HK-2 (cell line): Measurements from ENCODE around the gene C16orf96.

Source experiments
- DNase-seq: peaks from one replicate; pipeline ENCODE4 v3.0.0-alpha.2; 2018; ENCODE audit not compliant: unreplicated experiment

The C16orf96 gene

DNA sequence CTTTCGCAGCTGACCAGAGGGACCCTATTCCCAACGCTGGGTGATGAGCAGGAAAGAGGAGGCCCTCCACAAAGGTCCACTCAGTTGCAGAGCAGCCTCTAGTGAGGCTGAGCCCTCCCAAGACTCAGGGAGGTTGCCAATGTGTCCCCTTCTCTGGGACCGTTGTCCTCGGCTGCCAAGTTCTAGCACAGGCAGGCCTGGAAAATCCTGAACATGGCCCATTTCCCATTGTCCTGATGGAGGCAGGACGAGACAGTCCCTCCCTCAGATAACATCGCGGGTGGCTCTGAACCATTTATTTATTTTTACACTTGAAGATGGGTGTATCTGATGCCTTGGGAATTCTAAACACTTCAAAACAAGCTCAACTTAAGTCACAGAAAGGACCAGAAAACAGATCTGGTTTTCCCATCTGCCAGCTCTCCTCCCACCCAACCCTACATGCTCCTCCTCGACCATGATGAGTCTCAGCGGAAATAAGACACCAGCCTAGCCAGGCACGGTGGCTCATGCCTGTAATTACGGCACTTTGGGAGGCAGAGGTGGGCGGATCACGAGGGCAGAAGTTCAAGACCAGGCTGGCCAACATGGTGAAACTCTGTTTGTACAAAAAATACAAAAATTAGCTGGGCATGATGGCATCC lies 30.4 kb upstream of the C16orf96 start:
- DNase-seq, result no peak

DNA sequence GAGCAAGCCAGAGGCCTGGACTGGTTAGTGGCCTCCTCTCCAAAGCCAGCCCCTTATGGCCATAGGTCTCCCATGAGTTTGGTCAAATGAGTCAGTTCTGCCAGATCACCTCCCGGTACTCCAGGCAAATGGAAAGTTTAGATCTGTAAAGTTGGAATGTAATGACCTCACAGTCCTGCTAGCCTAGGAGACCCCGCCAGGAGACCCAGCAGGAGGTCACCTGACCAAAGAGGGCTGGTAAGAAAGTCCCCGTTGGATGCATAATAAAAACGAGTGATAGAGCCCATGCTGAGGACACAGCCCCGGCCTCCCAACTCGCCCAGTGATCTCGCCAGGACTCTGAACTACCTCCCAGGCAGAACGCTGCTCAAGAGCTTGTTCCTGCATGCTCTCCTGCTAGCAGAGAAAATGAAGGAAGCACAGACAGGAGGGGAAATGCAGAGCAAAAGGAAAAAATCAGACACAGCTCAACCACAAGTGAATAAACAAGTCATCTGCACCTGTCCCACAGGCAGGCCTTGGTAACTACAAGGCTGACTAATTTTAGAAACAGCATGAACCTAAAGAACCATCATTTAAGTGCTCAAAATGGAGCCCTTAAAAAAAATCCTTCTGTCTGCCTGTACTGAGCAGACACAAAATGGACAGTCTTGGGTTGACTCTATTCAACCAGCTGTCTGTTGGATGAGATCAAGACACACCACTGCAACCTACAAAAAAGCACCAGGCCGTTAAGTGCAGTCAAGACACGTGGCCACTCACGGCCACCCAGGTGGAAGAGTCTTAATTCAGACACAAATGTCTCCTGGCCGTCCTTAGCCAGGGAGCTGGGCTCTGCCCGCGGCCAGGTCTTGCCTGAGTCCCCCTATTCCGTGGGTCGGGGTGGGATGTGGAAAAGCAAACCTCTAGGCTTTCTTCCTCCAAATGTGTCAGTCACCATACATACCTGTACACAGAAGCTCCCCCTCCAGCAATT lies 26.8 kb upstream of the C16orf96 start:
- peak; percentile 20 for DNase-seq

DNA sequence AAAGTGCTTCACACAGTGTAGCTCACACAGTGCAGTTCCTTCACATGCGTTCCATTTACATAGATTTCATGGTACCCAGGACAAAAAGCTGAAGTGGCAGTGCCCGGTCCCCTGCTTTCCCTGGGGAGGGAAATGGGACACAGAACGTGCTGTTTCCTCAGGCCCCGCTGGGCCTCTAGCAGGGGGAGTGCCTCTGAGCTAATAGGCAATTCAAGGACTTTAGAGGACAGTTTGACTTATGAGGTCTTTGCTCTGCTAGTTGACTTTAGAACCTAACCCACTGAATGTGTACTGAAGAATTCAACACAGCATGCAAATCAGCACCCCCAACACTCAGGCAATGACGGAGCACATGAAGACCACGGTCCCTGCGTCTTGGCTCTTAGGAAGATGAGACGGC lies 24.3 kb upstream of the C16orf96 start:
- no peak for DNase-seq

DNA sequence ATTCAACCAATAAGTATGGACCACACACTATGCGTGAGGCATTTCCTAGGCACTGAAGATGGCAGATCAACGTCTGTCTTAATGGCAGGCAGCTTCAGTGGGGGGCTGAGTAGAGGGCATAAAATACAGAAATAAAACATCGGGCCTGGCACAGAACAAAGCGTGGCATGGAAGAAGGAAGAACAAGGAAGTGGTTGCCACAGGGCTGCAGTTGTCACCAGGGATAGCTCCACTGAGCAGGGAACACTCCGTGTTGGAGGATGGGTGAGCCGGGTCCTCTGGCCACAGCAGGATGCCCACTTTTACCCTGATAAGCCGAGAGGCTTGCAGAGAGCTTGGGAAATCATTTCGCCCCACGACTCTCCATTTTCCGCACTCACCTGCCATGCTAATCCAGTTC lies 23.9 kb upstream of the C16orf96 start:
- DNase-seq, result no peak

DNA sequence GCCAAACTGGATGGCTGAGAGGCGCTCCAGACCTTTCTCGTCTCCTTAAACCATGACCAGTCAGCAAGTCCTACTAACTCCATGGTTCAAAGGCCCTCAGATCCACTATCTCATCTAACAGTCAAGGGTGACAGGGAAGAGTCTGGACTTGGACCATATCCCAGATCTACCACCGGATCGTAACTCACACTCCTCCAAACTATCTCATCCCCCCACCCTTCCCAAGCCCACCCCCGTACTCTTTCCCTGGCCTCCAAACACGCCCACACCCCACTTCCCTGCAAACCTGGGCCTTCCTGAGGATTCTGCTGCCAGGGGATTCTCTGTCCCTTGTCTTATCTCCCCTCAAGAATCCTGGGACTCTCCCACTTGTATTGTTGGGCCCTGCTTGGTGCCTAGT lies 22.6 kb upstream of the C16orf96 start:
- DNase-seq, result no peak

DNA sequence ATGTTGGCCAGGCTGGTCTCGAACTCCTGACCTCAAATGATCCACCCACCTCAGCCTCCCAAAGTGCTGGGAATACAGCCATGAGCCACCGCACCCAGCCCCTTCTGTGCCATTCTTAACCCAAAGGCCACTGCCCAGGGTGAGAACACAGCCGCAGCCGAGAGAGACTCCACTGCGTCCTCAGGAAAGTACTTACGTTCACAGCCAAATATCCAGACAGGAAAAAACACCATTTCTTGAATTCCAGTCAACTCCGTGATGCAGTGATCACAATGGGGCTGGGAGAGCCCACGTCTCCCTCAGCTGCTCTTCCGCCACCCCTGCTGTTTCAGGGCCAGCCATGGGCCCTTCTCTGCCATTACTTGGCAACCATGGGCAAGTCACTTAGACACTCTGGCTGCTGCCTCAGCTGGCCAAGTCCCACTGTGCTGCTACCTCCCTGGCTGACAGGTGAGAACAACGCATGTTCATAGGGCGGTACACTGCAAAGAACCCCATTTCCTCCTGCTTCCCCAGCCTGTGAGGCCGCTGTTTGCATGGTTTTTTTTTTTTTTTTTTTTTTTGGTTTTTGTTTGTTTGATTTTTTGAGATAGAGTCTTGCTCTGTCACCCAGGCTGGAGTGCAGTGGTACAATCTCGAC lies 21.9 kb upstream of the C16orf96 start:
- DNase-seq, result no peak

DNA sequence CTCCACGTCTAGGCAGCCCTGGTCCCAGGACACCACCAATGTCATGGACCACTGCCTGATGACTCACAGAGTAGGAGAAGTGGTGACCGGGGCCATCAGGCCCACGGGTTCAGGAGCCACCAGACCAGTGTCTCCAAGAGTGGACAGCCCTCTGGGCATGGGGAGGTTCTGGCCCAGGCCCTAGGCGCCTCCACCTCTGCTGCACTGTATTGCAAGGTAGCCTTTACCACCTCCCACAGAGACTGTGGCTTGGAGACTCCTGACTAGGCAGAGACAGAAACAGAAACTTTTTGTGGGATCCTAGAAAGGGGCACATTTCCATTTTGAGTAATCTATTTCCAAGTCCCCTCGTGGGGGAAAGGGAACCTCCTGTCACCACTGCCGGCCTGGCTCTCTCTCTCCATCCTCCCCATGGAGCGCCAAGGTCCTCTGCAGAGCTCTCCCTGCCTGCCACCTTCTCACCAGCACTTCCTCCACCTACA lies 20.5 kb upstream of the C16orf96 start:
- DNase-seq, result no peak

DNA sequence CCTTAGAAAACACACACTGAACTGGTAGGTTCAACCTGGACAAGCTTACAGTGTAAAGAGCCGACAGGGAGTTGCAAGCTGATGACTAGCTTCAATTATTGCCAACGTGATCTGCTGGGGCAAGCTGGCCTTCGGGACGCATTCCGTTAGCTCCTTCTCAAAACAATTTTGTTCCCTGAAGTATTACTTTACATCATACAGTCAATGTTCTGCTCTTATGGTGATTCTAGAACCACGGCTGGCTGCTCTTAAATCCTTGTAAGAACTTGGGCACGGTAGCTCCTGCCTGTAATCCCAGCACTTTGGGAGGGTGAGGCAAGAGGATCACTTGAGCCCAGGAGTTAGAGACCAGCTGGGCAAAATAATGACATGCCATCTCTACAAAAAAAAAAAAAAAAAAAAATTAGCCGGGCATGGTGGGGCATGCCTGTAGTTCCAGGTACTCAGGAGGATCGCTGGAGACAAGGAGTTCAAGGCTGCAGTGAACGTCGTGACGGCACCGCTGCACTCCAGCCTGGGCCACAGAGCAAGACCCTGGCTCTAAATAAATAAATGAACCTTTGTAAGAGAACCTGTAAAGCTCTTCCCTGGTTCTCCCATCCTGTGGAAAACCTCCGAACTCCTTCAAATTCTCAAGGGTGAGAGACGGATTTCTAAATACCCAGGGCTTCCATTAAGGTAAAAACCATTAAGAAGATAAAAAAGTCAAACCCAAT lies 19.6 kb upstream of the C16orf96 start:
- DNase-seq, result no peak

DNA sequence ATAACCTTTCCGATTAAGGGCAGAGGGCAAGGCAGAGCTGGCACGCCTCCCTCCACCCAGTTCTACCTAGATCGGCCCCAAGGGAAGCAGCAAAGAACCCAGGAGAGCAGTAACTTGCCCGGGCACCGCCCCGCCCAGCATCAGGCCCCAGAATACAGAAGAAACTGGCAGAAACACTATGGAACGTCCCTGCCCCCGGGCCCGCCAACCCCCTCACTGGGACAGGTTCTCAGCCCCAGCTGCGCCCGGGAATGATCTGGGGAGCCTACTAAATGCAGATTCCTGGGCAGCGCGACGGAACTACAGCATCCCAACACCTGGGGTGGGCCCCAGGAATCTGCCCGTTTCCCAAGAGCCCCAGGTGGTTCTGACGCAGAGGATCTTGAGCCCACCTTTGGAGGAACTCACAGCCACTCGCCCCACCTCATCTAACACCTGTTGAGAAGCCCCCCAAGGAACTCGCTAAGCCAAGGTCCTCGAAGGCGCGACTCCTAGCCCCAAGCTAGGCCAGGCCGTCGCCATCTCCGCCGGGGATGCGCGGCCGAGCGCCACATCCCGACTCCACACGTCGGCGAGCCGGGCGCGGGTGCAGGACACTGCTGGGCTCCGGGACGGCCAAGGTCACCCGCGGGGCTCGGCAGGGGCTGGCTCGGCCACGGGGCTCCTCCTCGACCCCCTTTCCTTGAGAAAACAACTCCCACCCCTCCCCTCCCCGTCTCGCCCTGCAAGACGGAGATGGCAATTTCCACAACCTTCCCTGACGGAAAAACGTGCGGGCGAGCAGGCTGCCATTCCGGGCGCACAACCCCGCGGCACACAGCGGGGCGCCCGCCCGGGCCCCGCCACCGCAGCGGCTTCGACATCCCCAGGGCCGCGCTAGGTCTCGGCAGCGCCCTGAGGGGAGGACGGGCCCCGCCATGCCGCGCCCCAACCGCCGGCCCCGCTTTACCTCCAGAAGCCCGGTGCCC lies 18.5 kb upstream of the C16orf96 start:
- DNase-seq, result peak; percentile 18

DNA sequence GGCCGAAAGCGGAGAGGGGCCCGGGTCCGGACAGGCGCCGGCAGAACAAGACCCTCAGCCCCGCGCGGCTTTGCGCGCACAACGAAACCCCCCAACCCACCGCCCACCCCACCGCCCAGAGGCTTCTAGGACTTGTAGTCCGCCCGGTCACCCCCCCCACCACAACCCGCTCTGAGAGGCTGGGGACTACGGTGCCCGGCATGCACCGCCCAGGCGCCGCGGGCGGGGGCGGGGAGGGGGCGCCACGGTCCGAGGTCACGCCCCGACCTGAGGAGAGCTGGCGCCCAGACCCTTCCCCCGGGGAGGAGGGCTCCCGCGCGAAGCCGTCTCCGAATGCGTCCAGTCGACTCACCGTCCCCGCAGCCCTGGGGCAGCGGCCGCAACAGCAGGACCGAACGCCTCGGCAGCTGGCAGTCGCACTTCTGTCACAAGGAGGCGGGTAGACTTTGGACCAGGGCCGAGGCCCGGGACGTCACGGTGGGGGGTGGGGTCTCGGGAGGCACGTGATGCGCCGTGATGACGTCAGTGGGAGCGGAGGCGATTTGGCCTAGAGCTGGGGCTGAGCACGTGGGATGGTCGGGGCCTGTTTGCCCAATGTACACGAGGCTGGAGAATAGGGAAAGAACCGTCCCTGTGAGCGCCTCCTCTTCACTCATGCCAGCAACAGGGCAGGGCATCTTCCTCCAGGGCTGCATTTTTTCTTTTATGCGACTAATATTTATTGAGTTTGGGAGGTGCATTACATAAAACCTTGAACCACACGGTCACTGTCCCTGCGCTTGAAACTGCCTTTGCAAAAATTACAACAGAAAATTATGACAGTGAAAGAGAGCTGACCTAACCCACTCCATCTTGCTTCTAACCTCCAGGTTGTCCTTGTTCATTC lies 17.5 kb upstream of the C16orf96 start, which contains the start of gene CDIP1:
TSS of gene CDIP1 (minus strand) at position 424 of the 886 bp plus-strand sequence. CDS start 24,643 bp downstream, outside the sequence.
- peak; percentile 93 for DNase-seq

DNA sequence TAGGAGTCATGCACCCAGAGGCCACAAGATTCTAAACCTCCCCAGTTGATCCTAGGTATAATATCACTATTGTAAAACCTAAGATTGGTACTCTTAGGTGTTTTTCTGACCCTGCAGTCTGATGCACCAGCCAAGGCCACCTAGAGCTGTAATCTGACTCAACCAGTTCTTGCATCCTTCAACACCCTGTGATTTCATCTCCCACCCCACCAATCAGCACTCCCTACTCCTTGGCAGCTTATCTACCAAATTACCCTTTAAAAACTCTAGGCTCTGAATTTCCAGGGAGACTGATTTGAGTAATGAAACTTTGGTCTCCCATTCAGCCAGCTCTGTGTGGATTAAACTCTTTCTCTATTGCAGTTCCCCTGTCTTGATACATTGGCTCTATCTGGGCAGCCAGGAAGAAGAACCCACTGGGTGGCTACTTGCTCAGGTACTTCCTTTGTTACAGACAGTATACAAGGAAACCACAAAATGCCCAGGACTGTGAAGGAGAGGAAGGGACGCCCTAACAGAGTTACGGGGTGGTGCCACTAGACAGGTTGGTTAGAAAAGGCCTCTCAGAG lies 16.3 kb upstream of the C16orf96 start:
- no peak for DNase-seq

DNA sequence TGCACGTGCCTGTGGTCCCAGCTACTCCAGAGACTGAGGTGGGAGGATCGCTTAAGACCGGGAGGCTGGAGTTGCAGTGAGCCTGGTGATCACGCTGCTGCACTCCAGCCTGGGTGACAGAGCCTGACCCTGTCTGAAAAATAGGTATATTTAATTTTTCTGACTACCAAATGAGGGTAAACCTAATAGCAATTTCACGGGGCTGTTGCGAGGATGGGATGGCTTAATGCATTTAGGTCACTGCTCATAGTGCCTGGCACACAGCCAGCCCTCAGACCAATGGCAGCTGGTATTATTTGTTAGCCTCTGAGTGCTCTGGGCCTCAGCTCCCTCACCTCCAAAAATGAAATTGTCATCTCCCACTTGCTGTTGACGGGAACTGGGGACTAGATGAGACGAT lies 11.7 kb upstream of the C16orf96 start:
- no peak for DNase-seq

DNA sequence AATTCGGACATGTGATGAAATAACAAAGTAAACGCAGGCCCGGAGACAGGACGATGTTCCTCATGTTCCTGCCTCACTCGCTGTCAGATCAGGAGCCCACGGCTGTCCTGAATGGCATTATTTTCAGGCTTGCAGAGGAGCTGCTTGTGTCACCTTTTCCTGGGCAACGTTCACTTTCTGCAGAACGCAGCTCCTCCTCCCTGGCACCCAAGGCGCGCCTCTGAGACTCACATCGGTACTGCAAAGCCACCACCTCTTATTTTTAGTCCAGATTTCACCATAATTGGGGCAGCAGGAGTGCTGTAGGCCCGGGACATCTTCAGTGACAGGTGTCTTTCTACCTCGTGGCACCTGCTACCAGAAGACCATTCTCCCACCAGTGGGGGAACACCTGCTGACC lies 8.0 kb upstream of the C16orf96 start:
- no peak for DNase-seq

DNA sequence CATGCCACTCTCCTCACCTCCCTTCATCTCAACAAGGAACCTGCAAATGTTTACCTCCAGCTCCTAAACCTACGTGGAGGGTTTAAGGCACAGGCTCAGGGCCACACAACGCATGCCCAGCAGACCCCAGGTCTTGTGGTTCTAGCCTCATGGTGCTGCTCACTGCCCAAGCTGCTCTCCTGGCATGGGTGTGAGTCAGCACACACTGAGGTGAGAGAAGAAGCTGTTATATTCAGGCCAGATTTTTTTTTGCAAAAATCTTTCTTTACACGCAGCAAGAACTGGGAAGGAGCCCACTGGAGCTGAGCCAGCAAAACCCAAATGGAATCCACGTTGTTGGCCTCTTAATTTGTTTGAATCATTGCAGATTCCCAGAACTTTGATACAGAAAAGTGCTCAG lies 5.5 kb upstream of the C16orf96 start:
- no peak for DNase-seq

DNA sequence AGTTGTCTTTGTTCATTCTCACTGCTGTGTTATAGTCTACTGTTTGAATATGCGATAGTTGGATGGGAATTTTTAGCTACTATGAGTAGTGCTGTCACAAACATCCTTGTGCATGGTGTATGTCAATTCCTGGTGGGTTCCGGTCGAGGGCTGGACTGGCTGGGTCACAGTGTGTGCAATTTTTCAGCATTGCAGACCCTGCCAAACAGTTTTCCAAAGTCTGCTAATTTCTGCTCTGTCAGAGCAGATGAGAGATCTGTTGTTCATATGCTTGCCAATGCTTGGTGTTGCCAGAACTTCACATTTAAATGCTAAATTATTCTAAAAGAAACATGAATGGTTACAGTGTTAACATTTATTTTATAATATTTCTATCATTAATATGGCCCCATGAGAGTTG lies 3.6 kb upstream of the C16orf96 start:
- DNase-seq, result no peak

DNA sequence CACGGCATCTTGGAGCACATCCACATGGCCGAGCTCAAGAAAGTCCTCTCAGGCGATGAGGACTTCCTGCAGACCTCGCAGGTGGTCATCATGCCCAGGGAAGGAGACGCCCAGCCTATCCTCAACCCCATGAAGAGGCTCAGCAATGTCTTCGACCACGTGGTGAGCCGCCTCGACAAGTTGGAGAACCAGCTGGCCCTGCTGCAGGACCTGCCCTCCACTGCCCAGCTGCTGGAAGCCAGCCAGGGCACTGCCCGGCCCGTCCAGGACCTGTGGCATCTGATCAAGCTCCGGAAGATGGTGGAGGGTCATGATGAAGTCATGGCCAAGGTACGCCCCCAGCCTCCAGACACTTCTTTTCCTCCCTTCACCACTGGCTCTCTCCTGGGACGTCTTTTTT lies 440 bp downstream of the C16orf96 start:
- no peak for DNase-seq

DNA sequence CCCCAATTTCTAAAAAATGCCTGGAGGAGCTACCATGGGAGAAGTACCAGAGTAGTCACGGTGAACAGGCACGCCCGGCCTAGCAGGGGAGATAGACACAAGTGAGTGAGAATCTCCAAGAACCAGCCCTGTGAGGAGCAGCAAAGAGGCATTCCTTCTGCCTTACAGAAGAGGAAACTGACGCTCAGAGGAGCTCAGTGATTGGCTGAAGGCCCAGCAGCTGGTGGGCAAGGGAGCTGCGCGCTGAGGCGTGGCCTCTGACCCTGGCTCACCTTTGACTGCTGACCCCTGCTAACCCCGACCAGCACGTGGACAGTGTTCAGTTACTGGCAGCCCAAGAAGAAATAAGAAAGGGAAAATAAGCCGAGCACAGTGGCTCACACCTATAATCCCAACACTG lies 1.8 kb downstream of the C16orf96 start:
- no peak for DNase-seq

DNA sequence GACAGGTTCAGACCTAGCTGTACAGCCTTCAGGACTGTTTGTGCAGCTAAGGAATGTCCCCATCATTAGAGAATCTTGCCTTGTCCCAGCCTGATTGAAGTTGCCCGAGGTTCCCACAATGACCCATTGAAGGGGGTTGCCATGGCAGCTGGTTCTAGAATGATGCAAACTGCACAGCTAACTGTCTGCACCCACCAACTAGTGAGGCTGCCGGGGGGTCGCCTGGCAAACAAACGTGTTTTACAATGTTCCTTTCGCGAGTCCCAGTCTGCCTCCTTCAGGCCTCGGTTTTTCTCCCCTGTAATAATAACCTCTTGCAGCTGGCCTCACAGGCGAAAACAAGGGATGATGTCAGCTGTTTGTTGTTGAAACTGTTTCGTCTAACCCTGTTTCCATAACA lies 5.5 kb downstream of the C16orf96 start:
- DNase-seq, result no peak

DNA sequence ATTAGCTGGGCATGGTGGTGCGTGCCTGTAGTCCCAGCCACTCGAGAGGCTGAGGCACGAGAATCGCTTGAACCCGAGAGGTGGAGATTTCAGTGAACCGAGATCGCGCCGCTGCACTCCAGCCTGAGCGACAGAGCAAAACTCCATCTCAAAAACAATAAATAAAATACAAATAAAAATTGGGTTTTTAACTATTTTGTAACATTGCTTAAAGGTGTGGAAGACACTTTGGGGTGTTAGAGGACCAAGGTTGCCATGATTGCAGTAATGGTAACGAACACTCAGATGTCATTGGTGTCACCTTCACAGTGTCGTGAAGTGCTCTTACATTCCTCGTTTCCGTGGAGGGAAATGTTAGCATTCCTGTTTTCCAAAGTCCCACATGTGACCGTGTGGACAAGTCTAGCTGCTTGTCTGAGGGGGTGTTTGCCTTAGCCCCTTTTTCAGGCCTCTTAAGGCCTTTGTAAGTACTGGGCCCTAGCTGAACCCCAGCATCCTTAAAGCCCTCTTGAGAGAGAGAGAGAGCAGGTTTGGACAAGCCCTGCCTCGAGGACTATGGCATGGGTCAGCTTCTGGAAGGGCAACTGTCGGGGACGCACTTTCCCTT lies 8.6 kb downstream of the C16orf96 start:
- no peak for DNase-seq
